NCI-H526 (cell line): ENCODE data around the gene POLD3.

ENCODE experiments used
- DNase-seq, 2 experiments: peaks; one replicate each; lab custom pipeline; 2025; lab: John Stamatoyannopoulos, UW

Gene POLD3

DNA sequence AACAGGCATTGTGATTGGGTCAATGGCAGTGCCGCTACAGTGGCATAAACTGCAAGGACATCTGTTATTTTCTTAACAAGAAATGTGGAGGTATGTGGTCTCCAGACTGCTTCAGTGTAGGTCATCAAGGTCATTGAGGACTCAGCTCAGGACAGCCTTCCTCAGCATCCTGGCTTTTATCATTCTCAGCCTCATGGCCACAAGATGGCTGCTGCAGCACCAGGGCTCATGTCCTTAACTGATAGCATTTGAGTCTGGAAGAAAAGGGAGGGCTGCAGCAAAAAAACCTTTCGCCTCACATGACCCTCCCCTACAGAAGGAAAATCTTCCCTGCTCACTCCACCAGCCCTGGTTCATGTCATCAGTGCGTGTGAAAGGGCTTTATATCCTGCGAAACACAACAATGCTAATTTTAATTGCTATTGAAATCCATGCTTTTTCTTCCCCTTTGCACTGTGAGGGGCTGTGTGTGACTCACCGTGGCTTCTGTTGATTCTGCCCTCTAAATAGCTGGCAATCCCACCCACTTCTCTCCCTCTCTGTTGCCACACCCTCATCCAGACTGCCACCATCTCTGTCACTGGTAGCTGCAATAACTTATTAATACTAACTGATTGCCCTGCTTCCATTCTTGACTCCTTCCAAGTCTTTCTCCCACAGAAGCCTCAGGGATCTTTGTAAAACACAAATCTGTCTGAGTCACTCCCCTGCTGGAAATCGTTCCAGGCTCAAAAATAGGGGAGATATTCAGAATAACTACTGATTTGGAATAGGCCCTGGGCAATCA is 95.0 kb downstream of the POLD3 start:
- no peak for DNase-seq

DNA sequence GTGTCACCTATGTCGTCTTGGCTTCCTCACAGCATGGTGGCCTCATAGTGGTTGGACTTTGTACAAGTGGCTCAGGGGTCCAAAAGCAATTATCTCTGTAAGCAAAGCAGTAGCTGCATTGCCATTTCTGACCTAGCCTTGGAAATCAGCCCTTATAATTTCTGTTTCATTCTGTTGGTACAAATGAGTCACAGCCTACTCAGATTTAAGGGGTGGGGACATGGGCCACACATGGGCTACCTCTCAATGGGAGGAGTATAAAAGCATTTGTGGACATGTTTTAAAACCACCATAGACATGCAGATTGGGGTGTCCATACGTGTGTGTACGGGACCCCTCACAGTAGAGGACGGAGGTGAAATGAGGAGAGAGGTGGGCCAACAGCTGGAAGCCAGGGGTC is 97.3 kb downstream of the POLD3 start:
- no peak for DNase-seq

DNA sequence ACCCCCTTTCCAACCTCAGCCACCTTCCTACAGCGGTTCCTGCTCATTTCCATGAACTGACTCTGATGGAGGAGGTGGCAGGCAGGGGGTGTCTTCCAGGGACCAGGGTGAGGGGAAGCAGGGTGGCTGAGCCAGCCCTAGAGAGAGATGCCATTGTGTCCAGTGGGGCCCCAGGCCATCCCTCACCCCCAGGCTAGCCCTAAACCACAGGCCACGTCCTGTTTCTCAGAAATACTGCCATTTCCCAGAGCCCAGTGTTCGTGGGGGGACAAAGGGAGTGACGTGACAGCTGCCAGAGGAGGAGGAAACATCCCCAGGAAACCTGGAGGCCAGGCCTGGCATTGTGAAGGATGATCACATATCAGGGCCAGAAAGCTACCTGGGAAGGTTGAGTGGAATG is 99.4 kb downstream of the POLD3 start:
- DNase-seq = no peak
